NCI-H1436 (cell line): ENCODE measurements around the gene KLK10.

ENCODE experiments used
- DNase-seq: peaks from one replicate; lab custom pipeline; 2025; lab: John Stamatoyannopoulos, UW

Gene KLK10, protein sequence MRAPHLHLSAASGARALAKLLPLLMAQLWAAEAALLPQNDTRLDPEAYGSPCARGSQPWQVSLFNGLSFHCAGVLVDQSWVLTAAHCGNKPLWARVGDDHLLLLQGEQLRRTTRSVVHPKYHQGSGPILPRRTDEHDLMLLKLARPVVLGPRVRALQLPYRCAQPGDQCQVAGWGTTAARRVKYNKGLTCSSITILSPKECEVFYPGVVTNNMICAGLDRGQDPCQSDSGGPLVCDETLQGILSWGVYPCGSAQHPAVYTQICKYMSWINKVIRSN

GRCh38 chr19:51019544-51019925 lies at the start of gene KLK10:
KLK10 (minus strand) TSS chr19:51019709; CDS start chr19:51019130, 579 bp downstream.
- no peak for DNase-seq

DNA sequence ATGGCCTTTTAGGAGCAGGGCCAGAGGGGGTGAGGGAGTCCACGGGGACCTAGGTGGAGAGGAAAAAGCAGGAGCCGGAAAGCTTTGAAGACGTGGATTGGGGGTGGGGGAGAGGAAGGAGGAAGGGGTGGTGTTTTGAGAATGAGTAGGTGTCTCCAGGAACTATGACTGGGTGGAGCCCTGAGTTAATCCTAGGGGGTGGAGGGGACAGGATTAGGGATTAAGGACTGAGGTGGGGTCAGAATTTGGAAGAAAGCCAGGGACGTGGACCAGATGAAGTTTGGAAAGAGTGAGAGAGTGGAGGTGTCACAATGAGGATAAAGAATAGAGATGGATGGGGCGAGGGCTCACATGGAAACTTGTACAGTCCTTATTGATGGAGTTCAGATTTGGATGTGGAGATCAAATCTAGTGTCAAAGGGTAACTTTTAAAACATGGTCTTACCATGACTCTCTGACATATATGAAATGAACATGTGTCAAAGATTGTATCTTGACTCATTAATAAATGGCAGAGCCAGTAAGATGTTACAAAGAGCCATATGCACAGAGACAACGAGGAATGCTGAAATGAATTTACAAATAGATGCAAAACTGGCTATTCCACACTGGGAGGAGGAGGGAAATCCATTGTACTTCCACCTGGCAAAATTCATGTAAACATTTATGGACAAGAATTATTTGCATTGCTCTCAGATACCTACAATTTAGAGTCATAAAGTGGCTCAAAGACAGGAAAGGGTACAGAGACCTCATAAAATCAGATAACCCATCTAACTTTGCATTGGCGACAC lies 47.1 kb upstream of the KLK10 start:
- DNase-seq, result no peak

- DNase-seq, result no peak
Observed at GRCh38 chr19:51065221-51065960, 45.9 kb upstream of the KLK10 start.

DNA sequence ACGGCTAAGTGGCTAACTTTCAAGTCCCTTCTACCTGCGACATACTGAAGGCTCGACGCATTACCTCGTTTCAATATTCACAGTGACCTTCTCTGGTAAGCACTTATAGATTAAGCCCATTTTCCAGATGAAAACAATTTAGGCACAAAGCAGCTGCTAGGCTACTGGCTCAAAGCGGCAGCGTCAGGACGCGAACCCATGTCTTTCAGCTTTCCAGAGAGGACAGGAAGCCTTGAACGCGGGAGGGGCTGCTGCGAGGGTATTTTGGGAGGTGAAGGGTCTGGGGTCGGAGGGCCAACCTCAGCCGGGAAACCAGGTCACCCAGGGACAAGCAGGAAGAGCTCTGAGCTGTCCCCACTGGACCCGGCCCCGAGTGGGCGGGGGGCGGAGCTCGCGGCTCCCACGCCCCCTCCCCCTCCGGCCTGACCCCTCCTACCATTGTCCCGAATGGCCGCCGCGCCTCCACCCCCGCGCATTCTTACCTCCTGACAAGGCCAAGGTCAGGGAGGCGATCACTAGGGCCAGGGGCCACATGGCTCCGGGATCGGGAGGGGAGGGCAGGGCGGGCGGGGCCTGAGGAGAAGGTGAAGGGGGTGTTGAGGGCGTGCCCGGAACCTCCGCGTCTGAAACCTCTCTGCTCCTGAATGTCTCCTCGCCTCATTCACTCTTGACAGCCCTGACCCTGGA lies 45.2 kb upstream of the KLK10 start, which contains the start of gene KLK13:
Gene KLK13, minus strand, starts transcription at position 559 of the 687 bp plus-strand sequence. Its CDS starts 25 bp downstream, at position 534.
- no peak for DNase-seq

DNA sequence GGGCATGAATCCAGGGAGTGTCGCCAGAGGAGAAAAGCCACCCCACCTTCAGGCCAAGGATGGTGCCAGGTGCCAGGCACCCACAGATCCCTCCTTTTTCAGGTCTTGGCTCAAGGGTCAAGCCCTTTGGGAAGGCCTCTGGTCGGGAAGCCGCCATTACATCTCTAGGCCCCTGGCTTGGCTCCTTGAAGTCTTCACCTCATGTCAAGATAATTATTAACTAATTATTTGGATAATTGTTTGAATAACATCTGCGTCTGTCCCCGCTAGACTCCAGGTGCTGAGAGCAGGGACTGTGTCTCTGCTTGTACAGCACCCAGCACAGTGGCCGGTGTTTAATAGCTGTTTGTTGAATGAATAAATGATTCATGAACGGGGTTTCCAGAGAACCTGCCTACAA lies 44.2 kb upstream of the KLK10 start:
- DNase-seq, result no peak

DNA sequence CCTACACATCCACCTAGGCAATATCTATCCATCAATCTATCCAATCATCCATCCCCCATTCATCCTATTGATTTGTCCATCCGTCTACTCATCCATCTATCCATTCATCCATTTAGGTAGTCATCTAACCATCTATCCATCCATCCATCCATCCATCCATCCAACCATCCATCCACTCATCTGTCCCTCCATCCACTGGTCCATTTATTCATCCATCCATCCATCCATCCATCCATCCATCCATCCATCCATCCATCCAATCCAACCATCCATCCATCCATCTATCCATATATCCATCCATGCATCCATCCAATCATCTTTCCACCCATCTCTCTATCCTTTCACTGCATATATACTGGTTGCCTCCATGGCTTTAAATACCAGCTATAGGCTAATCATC lies 41.5 kb upstream of the KLK10 start:
- no peak for DNase-seq

GRCh38 chr19:51060336-51060735 lies 40.8 kb upstream of the KLK10 start:
- no peak for DNase-seq

DNA sequence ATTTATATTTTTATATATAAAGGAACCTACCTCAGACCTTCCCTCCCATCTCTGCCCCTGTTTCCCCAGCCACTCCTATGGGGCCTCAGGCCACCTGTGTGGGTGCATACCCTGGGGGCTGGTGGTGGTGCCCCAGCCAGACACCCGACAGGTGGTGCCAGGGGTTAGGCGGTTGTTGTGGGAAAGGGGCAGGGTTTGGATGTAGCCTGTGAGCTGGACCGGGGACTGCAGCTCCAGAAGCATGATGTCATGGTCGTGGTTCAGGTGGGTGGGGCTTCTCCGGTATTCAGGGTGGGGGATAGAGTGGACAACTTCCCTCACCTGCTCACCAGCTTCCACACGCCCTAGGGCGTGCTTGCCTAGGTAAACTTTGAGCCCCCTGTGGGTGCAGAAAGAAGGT lies 40.2 kb upstream of the KLK10 start:
- no peak for DNase-seq

GRCh38 chr19:51055866-51056265 lies 36.4 kb upstream of the KLK10 start:
- DNase-seq, result no peak

GRCh38 chr19:51047031-51047335 lies 27.5 kb upstream of the KLK10 start:
- no peak for DNase-seq

DNA sequence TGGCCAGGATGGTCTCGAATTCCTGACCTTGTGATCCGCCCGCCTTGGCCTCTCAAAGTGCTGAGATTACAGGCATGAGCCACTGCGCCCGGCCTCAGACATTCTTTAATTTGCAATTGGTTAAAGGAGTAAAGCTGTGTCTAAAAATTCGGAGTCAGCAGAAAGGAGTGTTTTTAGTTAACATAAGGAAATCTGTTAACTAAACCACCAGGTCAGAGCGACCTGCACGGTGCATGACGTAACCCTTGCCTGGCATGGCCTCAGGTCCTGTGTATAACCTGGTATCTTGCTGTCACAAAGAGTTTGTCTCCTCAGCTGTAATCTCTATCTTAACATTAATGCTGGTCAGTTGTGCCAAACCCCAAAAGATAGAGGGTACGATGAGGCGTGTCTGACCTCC lies 24.8 kb upstream of the KLK10 start:
- no peak for DNase-seq

- no peak for DNase-seq
Observed at GRCh38 chr19:51043497-51043896, 24.0 kb upstream of the KLK10 start.

DNA sequence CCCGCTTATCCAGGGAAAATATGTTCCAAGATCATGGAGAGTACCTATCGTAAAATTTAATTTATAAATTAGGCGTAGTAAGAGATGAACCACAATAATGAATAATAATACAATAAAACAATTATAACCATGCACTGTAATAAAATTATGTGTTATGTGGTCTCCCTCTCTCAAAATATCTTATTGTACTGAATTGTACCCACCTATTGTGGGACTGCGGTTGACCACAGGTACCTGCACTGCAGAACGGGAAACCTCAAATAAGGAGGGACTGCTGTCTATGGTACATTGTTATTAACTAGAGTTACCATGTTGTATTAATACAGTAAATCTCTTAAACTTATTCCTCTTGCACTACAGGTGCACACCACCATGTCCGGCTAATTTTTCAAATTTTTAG lies 20.6 kb upstream of the KLK10 start:
- DNase-seq, result no peak

- no peak for DNase-seq
Observed at GRCh38 chr19:51036519-51036918, 17.0 kb upstream of the KLK10 start.

- peak; percentile 17 for DNase-seq
Observed at GRCh38 chr19:51034704-51035103, 15.2 kb upstream of the KLK10 start, which contains the start of gene KLK12. KLK12 (minus strand) TSS chr19:51035002; CDS start chr19:51034621, 381 bp downstream.

DNA sequence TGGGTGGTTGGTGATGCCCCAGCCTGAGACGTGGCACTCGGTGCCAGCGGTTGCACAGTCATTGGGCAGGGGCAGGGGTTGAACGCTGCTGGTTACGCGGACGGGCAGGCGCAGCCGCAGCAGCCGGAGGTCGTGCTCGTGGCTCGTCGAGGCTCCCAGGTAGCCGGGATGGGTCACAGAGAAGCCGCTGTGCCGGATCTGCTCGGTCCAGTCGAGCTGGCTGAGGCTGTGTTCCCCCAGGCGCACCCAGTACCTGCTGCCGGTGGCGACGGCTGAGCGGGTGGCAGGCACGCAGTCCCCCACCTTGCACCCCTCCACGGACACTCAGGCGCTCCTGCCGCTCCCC lies 12.3 kb upstream of the KLK10 start:
- no peak for DNase-seq

DNA sequence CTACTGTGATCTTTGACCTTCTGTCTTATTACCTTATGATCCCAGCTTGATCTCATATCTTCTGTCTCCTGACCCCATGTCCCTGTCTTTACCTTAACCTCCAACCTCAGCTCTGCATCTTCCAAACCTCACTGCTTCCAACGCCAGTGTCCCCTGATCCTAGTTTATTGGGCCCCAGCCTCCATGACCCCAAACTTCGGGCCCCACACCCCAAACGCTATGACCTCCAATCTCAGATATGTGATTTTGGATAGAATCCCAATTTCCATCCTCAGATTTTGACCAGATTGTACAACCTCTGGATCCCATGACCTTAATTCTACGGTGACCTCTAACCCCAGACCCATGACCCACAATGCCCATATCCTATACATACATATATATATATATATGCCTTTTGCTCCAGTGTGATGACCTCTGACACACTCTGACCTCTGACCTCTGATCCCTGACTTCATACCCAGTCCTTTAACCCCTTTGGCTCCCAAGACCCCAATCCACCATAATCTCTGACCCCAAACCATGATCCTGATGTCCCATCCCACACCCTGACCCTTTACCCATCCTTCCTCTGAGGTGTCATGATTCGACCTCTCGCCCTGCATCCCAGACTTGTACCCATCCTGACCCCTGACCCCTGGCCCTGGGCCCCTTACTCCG lies 11.8 kb upstream of the KLK10 start:
- DNase-seq, result no peak

DNA sequence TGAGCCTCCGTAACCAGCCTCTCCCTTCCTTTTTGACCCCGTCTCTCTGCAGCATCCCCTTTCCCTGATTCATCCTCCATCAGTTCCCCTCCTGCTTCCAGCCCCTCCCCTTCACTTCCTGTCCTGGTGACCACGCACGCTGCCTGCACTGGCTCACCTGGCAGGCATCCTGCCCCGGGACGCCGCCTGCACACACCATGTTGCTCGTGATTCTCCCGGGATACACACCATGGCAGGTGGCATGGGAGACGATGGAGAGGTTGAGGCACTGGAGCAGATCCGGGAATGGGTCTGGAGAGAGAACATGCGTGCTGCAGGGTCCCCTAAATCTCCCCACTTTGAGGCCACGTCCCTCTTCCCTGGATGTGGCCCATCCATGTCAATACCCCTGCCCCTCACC lies 11.1 kb upstream of the KLK10 start:
- no peak for DNase-seq

GRCh38 chr19:51029718-51030117 lies 10.2 kb upstream of the KLK10 start:
- peak; percentile 58 for DNase-seq

- no peak for DNase-seq
Observed at GRCh38 chr19:51027873-51028272, 8.4 kb upstream of the KLK10 start.

DNA sequence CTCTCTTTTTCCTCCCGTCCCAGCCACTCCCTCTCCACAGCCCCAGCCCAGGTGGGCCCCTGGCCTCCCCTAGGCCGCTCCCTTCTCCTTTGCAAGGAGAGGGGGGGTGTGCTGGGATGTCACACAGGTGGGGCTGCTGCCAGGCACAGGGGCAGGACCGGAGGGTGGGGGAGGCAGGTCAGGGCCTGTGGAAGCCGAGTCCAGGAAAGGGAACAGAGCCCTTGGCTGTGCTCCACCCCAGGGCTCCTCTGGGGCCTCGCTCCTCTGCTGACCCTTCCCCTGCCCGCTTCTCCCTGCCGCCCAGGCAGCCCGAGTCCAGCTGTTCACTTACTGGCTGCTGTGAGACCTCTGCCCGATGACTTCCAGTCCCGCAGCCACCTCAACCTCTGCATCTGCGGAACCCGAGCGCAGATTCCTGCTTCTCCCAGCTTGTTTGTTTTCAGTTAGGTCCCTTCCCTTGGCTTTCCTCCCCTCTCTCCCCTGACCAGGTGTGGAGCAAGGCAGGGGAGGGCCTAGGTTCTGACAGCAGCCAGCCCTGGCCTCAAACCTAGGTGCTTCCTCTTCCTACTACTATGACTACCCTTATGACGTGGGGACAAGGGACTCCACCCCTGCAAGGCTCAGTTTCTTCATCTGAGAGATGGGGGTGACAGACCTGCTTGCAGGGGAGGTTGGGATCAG lies 7.8 kb upstream of the KLK10 start:
- DNase-seq, result no peak

DNA sequence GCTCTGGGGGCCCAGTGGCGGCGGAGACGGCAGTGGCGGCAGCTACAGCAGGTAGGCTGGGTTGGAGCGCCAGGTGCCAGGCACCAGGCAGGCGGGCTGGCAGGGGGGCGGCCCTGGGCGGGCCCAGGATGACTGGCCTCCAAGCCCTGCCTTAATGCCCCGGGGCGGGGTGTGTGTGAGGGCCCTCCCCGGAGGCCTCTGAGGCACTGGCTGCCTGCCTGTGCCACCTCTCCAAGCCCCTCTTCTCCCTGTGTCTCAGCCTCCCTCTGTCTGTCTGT lies 7.0 kb upstream of the KLK10 start, which contains the start of gene KLK11:
Gene KLK11, minus strand, starts transcription at position 63 of the 278 bp plus-strand sequence. CDS start 985 bp downstream, outside the sequence.
- peak; percentile 84 for DNase-seq
